Activated T-helper 1 cell treated with anti-CD3 and anti-CD28 coated beads, Interleukin-12 subunit alpha, Interleukin-12 subunit beta, Interleukin-2, Interleukin-4 antibody, amounts not matched to agents 30 ng/mL and 10 ng/mL and 1 ng/mL, durations not matched to agents 14 hours and 24 hours and 36 hours (primary cell): ENCODE measurements around the gene ARHGAP6. TPM values are rescaled to one million over a fixed set of nuclear protein-coding genes. Genes with fewer than 3 reads are reported as not detected.

ENCODE experiments used
- DNase-seq: peaks from one replicate; pipeline ENCODE4 v3.0.0; 2021; ENCODE audit warnings: low spot score
- H3K27ac Mint-ChIP-seq: one replicate; pipeline ENCODE4 v1.8.0; 2021; ENCODE audit warnings: mild to moderate bottlenecking, mixed read lengths
- H3K27me3 Mint-ChIP-seq: one replicate; pipeline ENCODE4 v1.8.0; 2022; ENCODE audit warnings: mild to moderate bottlenecking, moderate library complexity, mixed read lengths; ENCODE audit not compliant: insufficient read depth
- H3K36me3 Mint-ChIP-seq: one replicate; pipeline ENCODE4 v1.8.0; 2021; ENCODE audit warnings: low read depth, mixed read lengths
- H3K4me1 Mint-ChIP-seq: one replicate; pipeline ENCODE4 v1.8.0; 2021; ENCODE audit warnings: low read depth, mixed read lengths
- H3K4me3 Mint-ChIP-seq: one replicate; pipeline ENCODE4 v1.8.0; 2021; ENCODE audit warnings: mild to moderate bottlenecking, moderate library complexity, mixed read lengths
- H3K9me3 Mint-ChIP-seq: one replicate; pipeline ENCODE4 v1.8.0; 2021; ENCODE audit warnings: mixed read lengths
- intact Hi-C: fragments of 100-400 bp; cut with micrococcal nuclease; formaldehyde crosslinking; loops from one replicate; pipeline ENCODE4 v1.15.1; 2024
- total RNA-seq: library from RNA; stranded (reverse); gene quantifications from 2 replicates; pipeline ENCODE4 v1.2.3, GENCODE V29; 2022

The ARHGAP6 gene
- total RNA-seq, 1 donor from 2014 or later = not detected

GRCh38 chrX:11419102-11419501 is 246.6 kb downstream of the ARHGAP6 start:
- H3K36me3 Mint-ChIP-seq = no peaks in the 10 kb centered on the region
- no peak for DNase-seq
- intact Hi-C loops = no loop called here
- no peaks in the 10 kb centered on the region for H3K9me3 Mint-ChIP-seq
- no peak overlapping the region for H3K4me3 Mint-ChIP-seq
- no peaks in the 10 kb centered on the region for H3K4me1 Mint-ChIP-seq
- no peak overlapping the region for H3K27ac Mint-ChIP-seq
- H3K27me3 Mint-ChIP-seq = peaks cover 2% of the 10 kb centered on the region

- intact Hi-C loops = no loop called here
- no peaks in the 10 kb centered on the region for H3K9me3 Mint-ChIP-seq
- H3K4me1 Mint-ChIP-seq = no peaks in the 10 kb centered on the region
- DNase-seq = no peak
- H3K36me3 Mint-ChIP-seq = no peaks in the 10 kb centered on the region
- H3K27me3 Mint-ChIP-seq = no peaks in the 10 kb centered on the region
- H3K27ac Mint-ChIP-seq = no peak overlapping the region
- no peak overlapping the region for H3K4me3 Mint-ChIP-seq
These were observed 249.1 kb downstream of the ARHGAP6 start for GRCh38 chrX:11416600-11416999.

- DNase-seq = no peak
- no peaks in the 10 kb centered on the region for H3K27me3 Mint-ChIP-seq
- no peaks in the 10 kb centered on the region for H3K36me3 Mint-ChIP-seq
- H3K9me3 Mint-ChIP-seq = no peaks in the 10 kb centered on the region
- H3K4me3 Mint-ChIP-seq = no peak overlapping the region
- no peaks in the 10 kb centered on the region for H3K4me1 Mint-ChIP-seq
- H3K27ac Mint-ChIP-seq = no peak overlapping the region
- intact Hi-C loops = no loop called here
These were observed 251.6 kb downstream of the ARHGAP6 start for GRCh38 chrX:11414091-11414490.

GRCh38 chrX:11412715-11413623 is 252.8 kb downstream of the ARHGAP6 start:
- no peak for DNase-seq
- intact Hi-C loops = no loop called here
- Mint-ChIP-seq H3K36me3 (no peaks in the 10 kb centered on the region), H3K27me3 (no peaks in the 10 kb centered on the region), H3K9me3 (no peaks in the 10 kb centered on the region), H3K4me1 (no peaks in the 10 kb centered on the region), H3K27ac (no peak overlapping the region), H3K4me3 (no peak overlapping the region)

GRCh38 chrX:11409957-11410356 is 255.8 kb downstream of the ARHGAP6 start:
- no peak overlapping the region for H3K27ac Mint-ChIP-seq
- H3K36me3 Mint-ChIP-seq = no peaks in the 10 kb centered on the region
- no peak for DNase-seq
- H3K4me1 Mint-ChIP-seq = no peaks in the 10 kb centered on the region
- no peak overlapping the region for H3K4me3 Mint-ChIP-seq
- no peaks in the 10 kb centered on the region for H3K27me3 Mint-ChIP-seq
- H3K9me3 Mint-ChIP-seq = no peaks in the 10 kb centered on the region
- intact Hi-C loops = no loop called here

- Mint-ChIP-seq H3K36me3 (no peaks in the 10 kb centered on the region), H3K4me1 (no peaks in the 10 kb centered on the region), H3K4me3 (no peak overlapping the region), H3K27me3 (no peaks in the 10 kb centered on the region), H3K27ac (no peak overlapping the region), H3K9me3 (no peaks in the 10 kb centered on the region)
- intact Hi-C loops = no loop called here
- no peak for DNase-seq
These were observed 256.9 kb downstream of the ARHGAP6 start for GRCh38 chrX:11408783-11409182.

GRCh38 chrX:11408109-11408405 is 257.7 kb downstream of the ARHGAP6 start:
- H3K27ac Mint-ChIP-seq = no peak overlapping the region
- no peaks in the 10 kb centered on the region for H3K4me1 Mint-ChIP-seq
- no peaks in the 10 kb centered on the region for H3K27me3 Mint-ChIP-seq
- intact Hi-C loops = no loop called here
- no peaks in the 10 kb centered on the region for H3K9me3 Mint-ChIP-seq
- H3K4me3 Mint-ChIP-seq = no peak overlapping the region
- H3K36me3 Mint-ChIP-seq = no peaks in the 10 kb centered on the region
- DNase-seq = no peak

- H3K4me1 Mint-ChIP-seq = no peaks in the 10 kb centered on the region
- no peak for DNase-seq
- intact Hi-C loops = no loop called here
- H3K4me3 Mint-ChIP-seq = no peak overlapping the region
- H3K27me3 Mint-ChIP-seq = no peaks in the 10 kb centered on the region
- no peaks in the 10 kb centered on the region for H3K9me3 Mint-ChIP-seq
- no peaks in the 10 kb centered on the region for H3K36me3 Mint-ChIP-seq
- H3K27ac Mint-ChIP-seq = no peak overlapping the region
These were observed 258.2 kb downstream of the ARHGAP6 start for GRCh38 chrX:11407331-11408108.

GRCh38 chrX:11406109-11406765 is 259.5 kb downstream of the ARHGAP6 start:
- DNase-seq = no peak
- Mint-ChIP-seq H3K4me3 (no peak overlapping the region), H3K27me3 (no peaks in the 10 kb centered on the region), H3K27ac (no peak overlapping the region), H3K4me1 (no peaks in the 10 kb centered on the region), H3K36me3 (no peaks in the 10 kb centered on the region), H3K9me3 (no peaks in the 10 kb centered on the region)
- intact Hi-C loops = no loop called here

- H3K4me1 Mint-ChIP-seq = no peaks in the 10 kb centered on the region
- H3K27ac Mint-ChIP-seq = no peak overlapping the region
- intact Hi-C loops = no loop called here
- H3K9me3 Mint-ChIP-seq = no peaks in the 10 kb centered on the region
- DNase-seq = no peak
- H3K27me3 Mint-ChIP-seq = no peaks in the 10 kb centered on the region
- H3K4me3 Mint-ChIP-seq = no peak overlapping the region
- no peaks in the 10 kb centered on the region for H3K36me3 Mint-ChIP-seq
These were observed 262.1 kb downstream of the ARHGAP6 start for GRCh38 chrX:11403631-11404030.

GRCh38 chrX:11401966-11402365 is 263.8 kb downstream of the ARHGAP6 start:
- Mint-ChIP-seq H3K4me3 (no peak overlapping the region), H3K36me3 (no peaks in the 10 kb centered on the region), H3K4me1 (no peaks in the 10 kb centered on the region), H3K27ac (no peak overlapping the region), H3K27me3 (no peaks in the 10 kb centered on the region), H3K9me3 (no peaks in the 10 kb centered on the region)
- intact Hi-C loops = no loop called here
- no peak for DNase-seq

GRCh38 chrX:11399489-11400094 is 266.1 kb downstream of the ARHGAP6 start:
- no peaks in the 10 kb centered on the region for H3K9me3 Mint-ChIP-seq
- intact Hi-C loops = no loop called here
- no peaks in the 10 kb centered on the region for H3K27me3 Mint-ChIP-seq
- H3K36me3 Mint-ChIP-seq = no peaks in the 10 kb centered on the region
- no peak overlapping the region for H3K27ac Mint-ChIP-seq
- DNase-seq = no peak
- no peaks in the 10 kb centered on the region for H3K4me1 Mint-ChIP-seq
- H3K4me3 Mint-ChIP-seq = no peak overlapping the region

GRCh38 chrX:11398785-11399184 is 266.9 kb downstream of the ARHGAP6 start:
- no peak for DNase-seq
- Mint-ChIP-seq H3K27me3 (no peaks in the 10 kb centered on the region), H3K4me1 (no peaks in the 10 kb centered on the region), H3K4me3 (no peak overlapping the region), H3K27ac (no peak overlapping the region), H3K36me3 (no peaks in the 10 kb centered on the region), H3K9me3 (no peaks in the 10 kb centered on the region)
- intact Hi-C loops = no loop called here
